Esophagus squamous epithelium (tissue), 5 donors: ENCODE measurements around the gene NECAB2. TPM values are rescaled to one million over a fixed set of nuclear protein-coding genes. Genes with fewer than 3 reads are reported as not detected.

Experiments used
- DNase-seq: peaks from one replicate; lab custom pipeline; 2025; lab: John Stamatoyannopoulos, UW
- H3K27ac ChIP-seq, 4 donors: fragments of 200-600 bp; sonication (generic); one replicate each; pipeline ENCODE4 v1.5.1; 2016 to 2019; ENCODE audit warnings: mild to moderate bottlenecking in 1 of 4
- H3K27me3 ChIP-seq, 4 donors: fragments of 200-600 bp; sonication (generic); 1 replicate in 3 of 4; 2 replicates in 1 of 4; pipeline versions ENCODE4 v1.5.1 to v1.6.0; 2017 to 2021; ENCODE audit warnings: antibody characterized with exemption in 1 of 4
- H3K36me3 ChIP-seq, 3 donors: fragments of 200-600 bp; sonication (generic); one replicate each; pipeline ENCODE4 v1.5.1; 2016 to 2019
- H3K4me1 ChIP-seq, 3 donors: fragments of 200-600 bp; sonication (generic); one replicate each; pipeline ENCODE4 v1.5.1; 2017 to 2019
- H3K4me3 ChIP-seq, 4 donors: fragments of 200-600 bp; sonication (generic); 1 replicate in 3 of 4; 2 replicates in 1 of 4; pipeline ENCODE4 v1.5.1; 2016 to 2019; ENCODE audit warnings: mild to moderate bottlenecking in 2 of 4, moderate library complexity in 1 of 4
- H3K9me3 ChIP-seq, 3 donors: fragments of 200-600 bp; sonication (generic); one replicate each; pipeline ENCODE4 v1.5.1; 2016 to 2019
- CTCF ChIP-seq, 6 experiments: fragments of 450-650 bp in 4 of 6; fragments of 200-600 bp in 2 of 6; sonication (generic) in 2 of 6; IDR thresholded peaks; one replicate each; pipeline ENCODE4 v1.5.1; 2016 to 2019; ENCODE audit warnings: antibody characterized with exemption in 6 of 6, mild to moderate bottlenecking in 4 of 6, moderate library complexity in 4 of 6
- POLR2A ChIP-seq, 4 donors: fragments of 450-650 bp; IDR thresholded peaks; one replicate each; pipeline ENCODE4 v1.6.1; 2017; ENCODE audit warnings: antibody characterized with exemption in 4 of 4, mild to moderate bottlenecking in 4 of 4, moderate library complexity in 3 of 4
- WGBS, 2 donors: methylation state at CpG; one replicate each; pipeline ENCODE4 v1.1.5; 2018; 5-methylcytosine and 5-hydroxymethylcytosine counted together
- intact Hi-C: fragments of 100-400 bp; cut with DNase I; formaldehyde crosslinking; loops from one replicate; pipeline ENCODE4 v1.15.0; 2022
- total RNA-seq, 4 donors: library from RNA; depleted of rRNA; stranded (reverse); fragments of >200 nt; gene quantifications; one replicate each; pipeline ENCODE4 v1.1.0, GENCODE V29; 2016
- donor health status: DM: yes; HTN: yes; CAD: no.

Gene NECAB2
- total RNA-seq, 4 donors from 2014 or later = not detected

GRCh38 chr16:84033251-84034195 lies 65.5 kb downstream of the NECAB2 start:
- H3K9me3 ChIP-seq = peaks cover 0 to 10% (median 0%) of the 10 kb centered on the region in 3 donors
- TF ChIP-seq POLR2A (IDR thresholded peaks at IDR 0.05) (no peak), CTCF (IDR thresholded peaks at IDR 0.05) (no peak)
- H3K27ac ChIP-seq = no peak overlapping the region
- H3K36me3 ChIP-seq = no peaks in the 10 kb centered on the region
- H3K4me3 ChIP-seq = no peak overlapping the region
- intact Hi-C loops = no loop called here
- no peak for DNase-seq
- H3K4me1 ChIP-seq = no peaks in the 10 kb centered on the region
- 68 to 100% methylated on average over 2 to 14 of the region's 25 CpGs for WGBS, 2 donors
- H3K27me3 ChIP-seq = peaks cover 0 to 36% (median 0%) of the 10 kb centered on the region in 4 donors

GRCh38 chr16:84034516-84034915 lies 66.5 kb downstream of the NECAB2 start:
- H3K4me3 ChIP-seq = no peak overlapping the region
- 70 to 89% methylated on average over 11 to 12 of the region's 12 CpGs for WGBS, 2 donors
- peaks cover 0 to 46% (median 0%) of the 10 kb centered on the region in 4 donors for H3K27me3 ChIP-seq
- peaks cover 0 to 10% (median 0%) of the 10 kb centered on the region in 3 donors for H3K9me3 ChIP-seq
- no peak for DNase-seq
- H3K36me3 ChIP-seq = no peaks in the 10 kb centered on the region
- no peak for TF ChIP-seq POLR2A (IDR thresholded peaks at IDR 0.05)
- TF ChIP-seq CTCF (IDR thresholded peaks at IDR 0.05) = no peak
- intact Hi-C loops = no loop called here
- no peaks in the 10 kb centered on the region for H3K4me1 ChIP-seq
- no peak overlapping the region for H3K27ac ChIP-seq

- peaks cover 0 to 10% (median 0%) of the 10 kb centered on the region in 3 donors for H3K9me3 ChIP-seq
- peaks cover 0 to 55% (median 0%) of the 10 kb centered on the region in 4 donors for H3K27me3 ChIP-seq
- no peaks in the 10 kb centered on the region for H3K36me3 ChIP-seq
- no peak overlapping the region for H3K27ac ChIP-seq
- H3K4me3 ChIP-seq = no peak overlapping the region
- TF ChIP-seq CTCF (IDR thresholded peaks at IDR 0.05) = no peak
- peaks cover 0 to 8% (median 0%) of the 10 kb centered on the region in 3 donors for H3K4me1 ChIP-seq
- no peak for DNase-seq
- intact Hi-C loops = no loop called here
- 14 to 56% methylated on average over 2 to 3 of the region's 3 CpGs for WGBS, 2 donors
Observed at GRCh38 chr16:84036131-84036530, 68.1 kb downstream of the NECAB2 start.

GRCh38 chr16:84036982-84037425 lies 69.0 kb downstream of the NECAB2 start:
- DNase-seq = no peak

More at GRCh38 chr16:84036982-84037425, 69.0 kb downstream of the NECAB2 start:
- no peak overlapping the region for H3K27ac ChIP-seq
- intact Hi-C loops = no loop called here
- H3K4me3 ChIP-seq = no peak overlapping the region
- no peaks in the 10 kb centered on the region for H3K36me3 ChIP-seq
- 74 to 86% methylated on average over 4 to 7 of the region's 8 CpGs for WGBS, 2 donors
- peaks cover 0 to 58% (median 0%) of the 10 kb centered on the region in 4 donors for H3K27me3 ChIP-seq
- no peak for TF ChIP-seq CTCF (IDR thresholded peaks at IDR 0.05)
- no peak for TF ChIP-seq POLR2A (IDR thresholded peaks at IDR 0.05)
- peaks cover 0 to 10% (median 0%) of the 10 kb centered on the region in 3 donors for H3K9me3 ChIP-seq
- peaks cover 0 to 10% (median 0%) of the 10 kb centered on the region in 3 donors for H3K4me1 ChIP-seq
